Upper lobe of right lung (tissue), 1 donor: ENCODE data around the gene ATG5. TPM values are rescaled to one million over a fixed set of nuclear protein-coding genes. Genes with fewer than 3 reads are reported as not detected.
"Not testable (repeated sequence)": the region's sequence is repeated elsewhere in the genome, so short reads cannot be mapped to it uniquely, and the experiment has no call there.

Experiments used
- ATAC-seq: fragments of 200-7000 bp; cut with Tn5 transposase; one replicate; pipeline ENCODE4 v1.9.1; 2020; ENCODE audit warnings: mild to moderate bottlenecking, moderate library complexity
- DNase-seq: peaks from one replicate; pipeline ENCODE4 v3.0.0-alpha.2; 2020
- H3K27ac ChIP-seq: fragments of 200-600 bp; one replicate; pipeline ENCODE4 v1.8.0; 2022
- H3K27me3 ChIP-seq: fragments of 200-600 bp; one replicate; pipeline ENCODE4 v1.8.0; 2022; ENCODE audit warnings: mild to moderate bottlenecking
- H3K36me3 ChIP-seq: fragments of 200-600 bp; one replicate; pipeline ENCODE4 v1.8.0; 2022
- H3K4me1 ChIP-seq: fragments of 200-600 bp; one replicate; pipeline ENCODE4 v1.8.0; 2022
- H3K4me3 ChIP-seq: fragments of 200-600 bp; one replicate; pipeline ENCODE4 v1.8.0; 2022; ENCODE audit warnings: mild to moderate bottlenecking
- H3K9me3 ChIP-seq: fragments of 200-600 bp; one replicate; pipeline ENCODE4 v1.8.0; 2022
- CTCF ChIP-seq: fragments of 200-600 bp; IDR thresholded peaks from one replicate; pipeline ENCODE4 v1.8.0; 2022; ENCODE audit warnings: antibody characterized with exemption
- intact Hi-C: fragments of 100-400 bp; cut with DNase I; formaldehyde crosslinking; loops from one replicate; pipeline ENCODE4 v1.11.0; 2022
- total RNA-seq: library from RNA; stranded (reverse); fragmentation: NEBNext Ultra II Directional; extraction: Animal tissue kit (Norgen Biotek cat#: 25700); gene quantifications from one replicate; pipeline ENCODE4 v1.2.1, GENCODE V29; 2021
- donor health status: DM: no; HTN: yes; CAD: no; lungs with severe emphysema.

Gene ATG5
- total RNA-seq, 1 donor from 2014 or later, result 34.4 TPM

DNA sequence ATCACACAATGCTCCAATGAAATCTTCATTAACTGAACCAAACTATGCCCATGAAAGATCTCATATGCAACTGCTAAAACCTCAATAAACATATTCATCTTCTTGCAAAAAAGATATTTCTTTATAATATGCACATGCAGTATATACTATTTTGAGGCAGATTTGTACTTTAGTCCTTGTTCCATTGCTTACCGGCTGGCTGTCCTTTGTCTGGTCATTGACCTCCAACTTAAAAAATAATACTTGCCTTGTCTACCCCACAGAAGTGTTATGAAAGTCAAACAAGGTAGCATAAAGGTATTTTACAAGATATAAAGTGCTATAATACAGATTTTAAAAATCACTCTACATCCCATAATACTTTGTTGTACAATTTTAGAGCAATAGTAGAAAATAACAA, 88.3 kb downstream of the ATG5 start:
- no peaks in the 10 kb centered on the region for H3K27me3 ChIP-seq
- DNase-seq (no peak), ATAC-seq (no peak)
- no peaks in the 10 kb centered on the region for H3K4me1 ChIP-seq
- no peaks in the 10 kb centered on the region for H3K36me3 ChIP-seq
- intact Hi-C loops, result no loop called here
- H3K27ac ChIP-seq, result no peak overlapping the region
- TF ChIP-seq CTCF, result no peak
- no peak overlapping the region for H3K4me3 ChIP-seq
- no peaks in the 10 kb centered on the region for H3K9me3 ChIP-seq

GRCh38 chr6:106229876-106230445, 95.6 kb downstream of the ATG5 start:
- H3K4me3 ChIP-seq, H3K27ac ChIP-seq, H3K4me1 ChIP-seq, H3K27me3 ChIP-seq, ATAC-seq, DNase-seq, H3K9me3 ChIP-seq, H3K36me3 ChIP-seq: not testable (repeated sequence)
- intact Hi-C loops, result loop anchor here (10.0 kb wide), 1 partner anchor 745 kb away; no protein-coding TSS in a partner anchor

- no peak for TF ChIP-seq CTCF
- intact Hi-C loops, result loop anchor here (10.0 kb wide), 1 partner anchor 743 kb away; no protein-coding TSS in a partner anchor
- ATAC-seq (no peak), DNase-seq (no peak)
- Histone ChIP-seq H3K9me3 (no peaks in the 10 kb centered on the region), H3K27me3 (no peaks in the 10 kb centered on the region), H3K36me3 (no peaks in the 10 kb centered on the region), H3K27ac (no peak overlapping the region), H3K4me1 (no peaks in the 10 kb centered on the region), H3K4me3 (no peak overlapping the region)
Measured at GRCh38 chr6:106227612-106228507, 97.7 kb downstream of the ATG5 start.

GRCh38 chr6:106226676-106227075, 98.9 kb downstream of the ATG5 start:
- TF ChIP-seq CTCF, result no peak
- Histone ChIP-seq H3K4me1 (no peaks in the 10 kb centered on the region), H3K36me3 (no peaks in the 10 kb centered on the region), H3K9me3 (no peaks in the 10 kb centered on the region), H3K27me3 (no peaks in the 10 kb centered on the region), H3K4me3 (no peak overlapping the region), H3K27ac (no peak overlapping the region)
- DNase-seq, result no peak
- ATAC-seq, result no peak
- intact Hi-C loops, result loop anchor here (10.0 kb wide), 1 partner anchor 742 kb away; no protein-coding TSS in a partner anchor

DNA sequence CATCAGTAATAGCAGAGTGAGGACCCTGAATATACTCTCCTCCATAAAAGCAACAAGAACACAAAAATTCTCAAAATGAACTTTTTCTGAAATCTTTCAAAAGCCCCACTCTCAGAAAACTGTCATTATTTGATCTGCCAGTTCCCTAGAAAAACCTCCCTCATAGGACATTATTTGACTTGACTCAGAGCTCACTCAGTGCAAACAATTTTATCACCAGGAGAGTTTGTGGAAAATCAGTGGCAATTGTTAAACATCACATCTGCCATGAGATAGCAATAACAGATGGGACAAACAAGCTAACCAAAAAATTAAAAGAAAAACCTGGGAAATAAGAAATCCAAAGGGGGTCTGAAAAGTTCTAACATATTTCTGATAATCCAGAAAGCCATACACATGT, 100.0 kb downstream of the ATG5 start:
- Histone ChIP-seq H3K9me3 (no peaks in the 10 kb centered on the region), H3K27me3 (no peaks in the 10 kb centered on the region), H3K4me3 (no peak overlapping the region), H3K27ac (no peak overlapping the region), H3K4me1 (no peaks in the 10 kb centered on the region), H3K36me3 (no peaks in the 10 kb centered on the region)
- intact Hi-C loops, result loop anchor here (10.0 kb wide), 1 partner anchor 741 kb away; no protein-coding TSS in a partner anchor
- no peak for ATAC-seq
- no peak for DNase-seq
- TF ChIP-seq CTCF, result no peak

DNA sequence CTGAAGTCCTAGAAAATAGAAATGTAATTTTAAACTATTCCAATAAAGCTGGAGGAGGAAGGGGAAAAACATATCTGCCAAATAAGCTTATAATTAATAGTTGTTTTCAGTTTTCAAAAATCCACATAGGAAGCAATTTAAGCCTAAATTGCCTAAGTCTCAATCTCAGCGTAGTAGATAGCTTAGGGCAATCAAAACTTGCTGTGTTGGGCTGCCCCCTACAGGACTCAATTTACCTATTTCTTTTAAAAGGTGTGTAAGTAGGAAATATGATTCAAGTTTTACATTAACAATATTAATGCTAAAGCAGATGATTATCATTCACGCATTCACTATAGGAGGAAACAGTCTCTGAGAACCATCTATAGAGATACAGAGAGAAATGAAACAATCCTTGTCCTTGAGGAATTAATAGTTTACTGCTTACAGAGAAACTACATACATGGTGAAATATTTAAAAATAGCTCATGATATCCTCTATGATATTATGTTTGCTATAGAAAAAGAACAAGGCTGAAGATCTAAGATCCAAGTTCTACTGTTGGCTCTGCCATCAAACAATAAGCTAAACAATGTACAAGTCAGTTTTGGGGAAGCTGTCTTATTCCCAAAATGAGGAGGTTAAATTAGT, 102.1 kb downstream of the ATG5 start:
- no peaks in the 10 kb centered on the region for H3K9me3 ChIP-seq
- H3K4me3 ChIP-seq, result no peak overlapping the region
- H3K27me3 ChIP-seq, result no peaks in the 10 kb centered on the region
- intact Hi-C loops, result loop anchor here (10.0 kb wide), 1 partner anchor 739 kb away; no protein-coding TSS in a partner anchor
- H3K27ac ChIP-seq, result no peak overlapping the region
- DNase-seq (no peak), ATAC-seq (peak; percentile 79)
- H3K36me3 ChIP-seq, result no peaks in the 10 kb centered on the region
- H3K4me1 ChIP-seq, result no peaks in the 10 kb centered on the region
- TF ChIP-seq CTCF, result peak; percentile 68
